Caco-2 (cell line): Measurements from ENCODE around the gene ZYX. TPM values are rescaled to one million over a fixed set of nuclear protein-coding genes. Genes with fewer than 3 reads are reported as not detected.
A peak's percentile ranks its signal among the peaks of the same experiment; 100 is the strongest.

ENCODE experiments used
- BruUV-seq: library from RNA; stranded (reverse); fragments of 400-500 nt; replicated peaks from 2 replicates; lab custom pipeline; 2021; lab: Mats Ljungman, UMichigan
- CTCF ChIA-PET: fragments of 300-600 bp; sonication (Branson Sonifier 250); formaldehyde crosslinking; loops from one replicate; lab custom pipeline; 2022; ENCODE audit warnings: antibody characterized with exemption; lab: Charles Lee
- POLR2A ChIA-PET: fragments of 300-600 bp; sonication (Branson Sonifier 250); formaldehyde crosslinking; loops from one replicate; lab custom pipeline; 2022; ENCODE audit warnings: antibody characterized with exemption; lab: Charles Lee
- DNase-seq, 2 experiments: peaks; one replicate each; pipeline versions ENCODE4 v3.0.0 to v3.0.0-alpha.2; 2020 to 2022
- H3K27me3 ChIP-seq: replicated peaks from 2 replicates; pipeline ENCODE4 v1.6.0; 2011; ENCODE audit warnings: low read length; ENCODE audit not compliant: control insufficient read depth, insufficient read depth
- H3K36me3 ChIP-seq: 2 replicates; pipeline ENCODE4 v1.5.1; 2011; ENCODE audit warnings: low read length; ENCODE audit not compliant: control insufficient read depth, insufficient read depth
- H3K4me1 ChIP-seq: fragments of 250-450 bp; sonication (Bioruptor Pico); 2 replicates; pipeline ENCODE4 v1.5.1; 2020; ENCODE audit warnings: mild to moderate bottlenecking
- H3K4me3 ChIP-seq: 2 replicates; pipeline ENCODE4 v1.5.1; 2011; ENCODE audit warnings: low read depth, mild to moderate bottlenecking, control low read depth, low read length
- H3K9me3 ChIP-seq: fragments of 250-450 bp; sonication (Bioruptor Pico); 2 replicates; pipeline ENCODE4 v1.5.1; 2020; ENCODE audit warnings: mild to moderate bottlenecking, moderate library complexity
- H3K27ac Mint-ChIP-seq: one replicate; pipeline ENCODE4 v1.8.0; 2022; ENCODE audit warnings: mixed read lengths; ENCODE audit not compliant: unreplicated experiment
- H3K27me3 Mint-ChIP-seq: one replicate; pipeline ENCODE4 v1.8.0; 2022; ENCODE audit warnings: mixed read lengths; ENCODE audit not compliant: insufficient read depth, unreplicated experiment
- H3K36me3 Mint-ChIP-seq: one replicate; pipeline ENCODE4 v1.8.0; 2022; ENCODE audit warnings: mild to moderate bottlenecking, mixed read lengths; ENCODE audit not compliant: insufficient read depth, unreplicated experiment
- H3K4me1 Mint-ChIP-seq: one replicate; pipeline ENCODE4 v1.8.0; 2022; ENCODE audit warnings: low read depth, mixed read lengths; ENCODE audit not compliant: unreplicated experiment
- H3K4me3 Mint-ChIP-seq: one replicate; pipeline ENCODE4 v1.8.0; 2022; ENCODE audit warnings: mild to moderate bottlenecking, moderate library complexity, mixed read lengths; ENCODE audit not compliant: unreplicated experiment
- H3K9me3 Mint-ChIP-seq: one replicate; pipeline ENCODE4 v1.8.0; 2022; ENCODE audit warnings: mixed read lengths; ENCODE audit not compliant: unreplicated experiment
- CTCF ChIP-seq, 2 experiments: fragments of 200-600 bp in 1 of 2; IDR thresholded peaks; 1 replicate in 1 of 2; 2 replicates in 1 of 2; pipeline versions ENCODE4 v1.5.1 to v1.8.0; 2011 to 2022; ENCODE audit warnings: antibody characterized with exemption in 1 of 2, control low read depth in 1 of 2, inconsistent platforms in 1 of 2, low read depth in 1 of 2, low read length in 1 of 2, mild to moderate bottlenecking in 1 of 2, moderate library complexity in 1 of 2; ENCODE audit not compliant: insufficient read depth in 1 of 2, severe bottlenecking in 1 of 2, unreplicated experiment in 1 of 2
- intact Hi-C: fragments of 100-400 bp; cut with micrococcal nuclease; formaldehyde crosslinking; loops from one replicate; pipeline ENCODE4 v1.10.0; 2022; ENCODE audit not compliant: unreplicated experiment
- total RNA-seq: library from RNA; stranded (reverse); gene quantifications from 2 replicates; pipeline ENCODE4 v1.2.3, GENCODE V29; 2022

Gene ZYX
- total RNA-seq, 1 experiment from 2014 or later = 147 TPM

- no peak for TF ChIP-seq CTCF (IDR thresholded peaks at IDR 0.05; ENCODE audit: insufficient read depth in 1 of 2, low read depth in 1 of 2, low read length in 1 of 2, severe bottlenecking in 1 of 2, unreplicated experiment in 1 of 2)
- Histone ChIP-seq H3K4me3 (no peak overlapping the region), H3K9me3 (no peaks in the 10 kb centered on the region), H3K36me3 (no peaks in the 10 kb centered on the region), H3K27me3 (no peaks in the 10 kb centered on the region), H3K4me1 (peaks cover 49% of the 10 kb centered on the region)
- peak in 1 of 2 experiments; percentile 32 for DNase-seq
- no peaks in the 10 kb centered on the region for H3K9me3 Mint-ChIP-seq
- peaks cover 54% of the 10 kb centered on the region for H3K4me1 Mint-ChIP-seq
- peaks cover 11% of the 10 kb centered on the region for H3K36me3 Mint-ChIP-seq
- no peak overlapping the region for H3K4me3 Mint-ChIP-seq
- POLR2A ChIA-PET = interaction anchor here (0.8 to 1.0 kb wide), 2 partner anchors 12 to 41 kb away, joined by 3 to 4 read pairs; partner anchors contain the start of gene EPHA1
- H3K27ac Mint-ChIP-seq = peak overlapping the region; percentile 96
- CTCF ChIA-PET = interaction anchor here (0.6 to 2.9 kb wide), 2 partner anchors 12 to 78 kb away, joined by 3 to 23 read pairs; no protein-coding TSS in a partner anchor
- BruUV-seq = no TSS peak
- no peaks in the 10 kb centered on the region for H3K27me3 Mint-ChIP-seq
- intact Hi-C loops = no loop called here
Measured at GRCh38 chr7:143367972-143368371, 13.2 kb upstream of the ZYX start.

DNA sequence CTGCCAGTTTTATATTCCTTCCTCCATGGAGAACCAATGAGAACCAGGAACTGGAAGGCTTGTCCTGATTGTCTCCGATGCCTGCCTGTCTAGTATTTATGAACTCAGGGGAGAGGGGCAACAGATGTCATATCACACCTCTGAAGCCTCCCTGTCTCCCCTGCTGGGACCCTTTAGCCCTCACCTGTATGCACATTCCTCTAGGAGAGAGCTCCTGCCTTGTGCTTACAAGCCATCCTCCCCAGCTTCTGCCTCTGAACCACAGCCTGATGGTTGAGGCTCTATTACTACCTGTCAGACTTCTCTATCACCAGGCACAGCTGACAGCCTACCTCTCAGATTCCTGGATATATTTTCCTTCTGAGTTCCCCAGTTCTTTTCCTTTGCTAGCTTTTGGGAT, 12.8 kb upstream of the ZYX start:
- no peaks in the 10 kb centered on the region for H3K27me3 Mint-ChIP-seq
- peak in 1 of 2 experiments; percentile 26 for DNase-seq
- POLR2A ChIA-PET = interaction anchor here (0.6 to 1.0 kb wide), 4 partner anchors 12 to 80 kb away, joined by 3 to 4 read pairs (median 3); partner anchors contain the start of genes CASP2 and EPHA1
- no peak overlapping the region for H3K4me3 Mint-ChIP-seq
- peaks cover 50% of the 10 kb centered on the region for H3K4me1 Mint-ChIP-seq
- peaks cover 11% of the 10 kb centered on the region for H3K36me3 Mint-ChIP-seq
- peak overlapping the region; percentile 96 for H3K27ac Mint-ChIP-seq
- intact Hi-C loops = no loop called here
- TF ChIP-seq CTCF (IDR thresholded peaks at IDR 0.05; ENCODE audit: insufficient read depth in 1 of 2, low read depth in 1 of 2, low read length in 1 of 2, severe bottlenecking in 1 of 2, unreplicated experiment in 1 of 2) = no peak
- H3K36me3 ChIP-seq = no peaks in the 10 kb centered on the region
- CTCF ChIA-PET = interaction anchor here (0.6 to 2.9 kb wide), 4 partner anchors 12 to 128 kb away, joined by 3 to 23 read pairs (median 7); no protein-coding TSS in a partner anchor
- no peak overlapping the region for H3K4me3 ChIP-seq
- BruUV-seq = no TSS peak
- no peaks in the 10 kb centered on the region for H3K9me3 ChIP-seq
- H3K27me3 ChIP-seq = no peaks in the 10 kb centered on the region
- H3K4me1 ChIP-seq = peaks cover 52% of the 10 kb centered on the region
- no peaks in the 10 kb centered on the region for H3K9me3 Mint-ChIP-seq

DNA sequence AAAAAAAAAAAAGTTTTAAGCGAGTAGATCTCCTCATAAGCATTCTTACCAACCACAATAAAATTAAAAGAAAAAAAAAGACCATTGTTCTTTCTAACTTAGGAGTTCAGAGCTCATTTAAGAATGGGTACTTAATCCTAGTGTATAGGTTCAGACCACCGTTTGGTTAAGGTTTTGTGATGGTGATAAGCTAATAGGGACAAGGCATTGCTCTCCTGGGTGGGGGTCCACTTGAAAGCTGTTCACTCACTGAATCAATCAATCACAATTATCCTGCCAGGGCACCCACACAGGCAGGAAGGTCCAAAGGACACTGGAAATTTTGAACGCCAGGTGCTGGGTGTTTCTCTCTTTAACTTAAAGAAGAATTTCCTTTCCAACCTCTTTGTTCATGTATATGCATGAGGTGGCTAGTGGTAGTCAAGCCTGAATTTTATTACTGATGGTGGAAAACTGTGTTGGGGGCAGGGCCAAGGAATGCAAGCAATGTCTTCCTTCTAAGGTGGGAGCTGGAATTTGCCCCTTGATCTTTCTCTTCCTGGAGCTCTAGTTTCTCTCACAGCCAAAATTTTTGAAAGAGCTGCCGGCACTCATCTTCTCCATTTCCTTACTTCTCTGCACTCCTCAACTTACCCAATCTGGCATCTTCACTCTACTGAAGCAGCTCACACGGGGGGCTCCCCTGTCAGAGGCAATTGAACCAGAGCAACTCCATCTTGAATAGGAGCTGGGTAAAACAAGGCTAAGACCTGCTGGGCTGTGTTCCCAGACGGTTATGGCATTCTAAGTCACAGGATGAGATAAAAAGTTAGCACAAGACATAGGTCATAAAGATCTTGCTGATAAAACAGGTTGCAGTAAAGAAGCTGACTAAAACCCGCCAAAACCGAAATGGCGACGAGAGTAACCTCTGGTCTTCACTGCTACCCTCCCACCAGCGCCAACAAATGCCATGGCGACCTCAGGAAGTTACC, 11.2 kb upstream of the ZYX start:
- ChIA-PET POLR2A (interaction anchor here (0.7 to 2.2 kb wide), 7 partner anchors 10 to 475 kb away, joined by 3 to 24 read pairs (median 5); partner anchors contain the start of genes CASP2 and GSTK1), CTCF (interaction anchor here (0.6 to 2.9 kb wide), 14 partner anchors 10 to 409 kb away, joined by 3 to 23 read pairs (median 3); partner anchors contain the start of gene CASP2)
- Mint-ChIP-seq H3K4me3 (peak overlapping the region; percentile 64), H3K4me1 (peaks cover 48% of the 10 kb centered on the region), H3K27ac (peak overlapping the region; percentile 96), H3K27me3 (no peaks in the 10 kb centered on the region), H3K9me3 (no peaks in the 10 kb centered on the region), H3K36me3 (peaks cover 11% of the 10 kb centered on the region)
- intact Hi-C loops = loop anchor here (1.0 kb wide), 2 partner anchors 10 to 25 kb away; no protein-coding TSS in a partner anchor
- Histone ChIP-seq H3K36me3 (no peaks in the 10 kb centered on the region), H3K9me3 (no peaks in the 10 kb centered on the region), H3K27me3 (no peaks in the 10 kb centered on the region), H3K4me3 (no peak overlapping the region), H3K4me1 (peaks cover 52% of the 10 kb centered on the region)
- TSS peak; percentile 89 for BruUV-seq
- peak; percentile 85 to 93 for DNase-seq
- TF ChIP-seq CTCF (IDR thresholded peaks at IDR 0.05; ENCODE audit: insufficient read depth in 1 of 2, low read depth in 1 of 2, low read length in 1 of 2, severe bottlenecking in 1 of 2, unreplicated experiment in 1 of 2) = no peak
